OCI-LY1 (cell line): ENCODE results near the gene POTEE.
"Not testable (repeated sequence)": the region's sequence is repeated elsewhere in the genome, so short reads cannot be mapped to it uniquely, and the experiment has no call there.

Experiments
- EZH2 ChIP-seq: fragments of 200-600 bp; sonication (generic), shearing (Covaris generic); IDR thresholded peaks from 2 replicates; pipeline ENCODE4 v1.8.0; 2017; ENCODE audit warnings: borderline replicate concordance, mixed run types, mild to moderate bottlenecking, antibody characterized with exemption, low read length, moderate library complexity, mixed read lengths
- TF ChIP-seq, protein P1 (sequence below): fragments of 200-600 bp; sonication (generic), shearing (Covaris generic); IDR thresholded peaks from 2 replicates; pipeline ENCODE4 v1.5.1; 2017; ENCODE audit warnings: mild to moderate bottlenecking, antibody characterized with exemption, low read length, moderate library complexity, mixed read lengths

DNA sequence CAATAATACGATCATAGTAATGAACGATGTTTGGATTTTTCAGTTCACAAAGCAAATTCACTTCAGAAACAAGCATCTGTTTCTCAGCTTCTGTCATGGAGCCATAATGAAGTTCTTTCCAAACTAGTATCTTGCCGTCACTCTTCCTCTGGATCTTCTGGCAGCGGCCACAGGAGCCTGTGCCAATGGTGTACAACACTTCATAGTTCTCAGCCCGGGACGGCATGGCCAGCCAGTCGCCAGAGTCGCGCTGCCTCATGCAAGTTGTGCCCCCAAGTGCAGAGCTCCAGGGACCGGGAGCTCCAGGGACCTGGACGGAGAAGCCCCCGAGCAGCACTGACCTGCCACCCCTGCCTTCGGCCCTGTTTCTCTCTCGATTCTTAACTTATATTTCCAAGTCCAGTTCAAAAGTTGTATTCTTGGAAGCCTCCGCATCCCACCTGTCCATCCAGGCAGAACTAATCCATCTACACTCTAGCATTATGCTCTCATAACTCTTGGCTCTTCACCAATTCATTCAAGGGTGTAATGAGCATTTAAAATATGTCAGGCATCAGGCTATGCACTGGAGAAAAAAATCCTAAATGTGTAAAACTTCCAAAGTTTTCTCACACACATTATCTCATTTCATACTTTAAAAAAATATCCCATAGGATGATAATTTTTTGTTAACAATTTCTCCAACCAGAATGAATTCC is 30.5 kb upstream of the POTEE start:
- TF ChIP-seq, protein P1, sequence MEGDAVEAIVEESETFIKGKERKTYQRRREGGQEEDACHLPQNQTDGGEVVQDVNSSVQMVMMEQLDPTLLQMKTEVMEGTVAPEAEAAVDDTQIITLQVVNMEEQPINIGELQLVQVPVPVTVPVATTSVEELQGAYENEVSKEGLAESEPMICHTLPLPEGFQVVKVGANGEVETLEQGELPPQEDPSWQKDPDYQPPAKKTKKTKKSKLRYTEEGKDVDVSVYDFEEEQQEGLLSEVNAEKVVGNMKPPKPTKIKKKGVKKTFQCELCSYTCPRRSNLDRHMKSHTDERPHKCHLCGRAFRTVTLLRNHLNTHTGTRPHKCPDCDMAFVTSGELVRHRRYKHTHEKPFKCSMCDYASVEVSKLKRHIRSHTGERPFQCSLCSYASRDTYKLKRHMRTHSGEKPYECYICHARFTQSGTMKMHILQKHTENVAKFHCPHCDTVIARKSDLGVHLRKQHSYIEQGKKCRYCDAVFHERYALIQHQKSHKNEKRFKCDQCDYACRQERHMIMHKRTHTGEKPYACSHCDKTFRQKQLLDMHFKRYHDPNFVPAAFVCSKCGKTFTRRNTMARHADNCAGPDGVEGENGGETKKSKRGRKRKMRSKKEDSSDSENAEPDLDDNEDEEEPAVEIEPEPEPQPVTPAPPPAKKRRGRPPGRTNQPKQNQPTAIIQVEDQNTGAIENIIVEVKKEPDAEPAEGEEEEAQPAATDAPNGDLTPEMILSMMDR: not testable (repeated sequence)
- not testable (repeated sequence) for TF ChIP-seq EZH2
